MM.1S (cell line): Measurements from ENCODE around the gene EML5.

Experiments
- CTCF ChIP-seq: fragments of 300-600 bp; sonication (generic); IDR thresholded peaks from 2 replicates; pipeline ENCODE4 v1.5.1; 2016; ENCODE audit warnings: antibody characterized with exemption, low read length, mixed read lengths
- EZH2phosphoT487 ChIP-seq: fragments of 300-600 bp; sonication (generic); IDR thresholded peaks from 2 replicates; pipeline ENCODE4 v1.6.1; 2018; ENCODE audit warnings: antibody characterized with exemption, low read length

- TF ChIP-seq CTCF: no peak
- TF ChIP-seq EZH2phosphoT487: no peak
These were observed 195.2 kb downstream of the EML5 start for GRCh38 chr14:88597601-88598000.
